GM23338 (cell line): ENCODE results near the gene AGPS. TPM values are rescaled to one million over a fixed set of nuclear protein-coding genes. Genes with fewer than 3 reads are reported as not detected.
A peak's percentile ranks its signal among the peaks of the same experiment; 100 is the strongest.

Experiments
- ATAC-seq: fragments of 200-7000 bp; cut with Tn5 transposase; 3 replicates; pipeline ENCODE4 v1.9.1; 2020
- DNase-seq: peaks from one replicate; pipeline ENCODE4 v3.0.0-alpha.2; 2015; ENCODE audit warnings: low spot score
- H2AFZ ChIP-seq: fragments of 200-600 bp; sonication (generic); 2 replicates; pipeline ENCODE4 v1.8.0; 2016; ENCODE audit warnings: antibody characterized with exemption, mild to moderate bottlenecking, moderate library complexity
- H3F3A ChIP-seq: fragments of 200-600 bp; sonication (generic); replicated peaks from 2 replicates; pipeline ENCODE4 v1.8.0; 2017; ENCODE audit warnings: antibody characterized with exemption, mixed run types, low read depth
- H3K27ac ChIP-seq: fragments of 200-600 bp; sonication (generic); 2 replicates; pipeline ENCODE4 v1.6.1; 2016; ENCODE audit warnings: low read depth
- H3K27me3 ChIP-seq: fragments of 200-600 bp; sonication (generic); 2 replicates; pipeline ENCODE4 v1.8.0; 2016; ENCODE audit warnings: mild to moderate bottlenecking, mixed run types, moderate library complexity; ENCODE audit not compliant: insufficient read depth
- H3K36me3 ChIP-seq: fragments of 200-600 bp; sonication (generic); 2 replicates; pipeline ENCODE4 v1.8.0; 2016; ENCODE audit warnings: mild to moderate bottlenecking; ENCODE audit not compliant: insufficient read depth
- H3K4me1 ChIP-seq: fragments of 200-600 bp; sonication (generic); 2 replicates; pipeline ENCODE4 v1.8.0; 2016; ENCODE audit warnings: mild to moderate bottlenecking, moderate library complexity; ENCODE audit not compliant: insufficient read depth
- H3K4me2 ChIP-seq: fragments of 200-600 bp; sonication (generic); 2 replicates; pipeline ENCODE4 v1.7.1; 2017; ENCODE audit warnings: mixed run types
- H3K4me3 ChIP-seq: fragments of 200-600 bp; sonication (generic); 2 replicates; pipeline ENCODE4 v1.6.1; 2016; ENCODE audit warnings: mixed run types
- H3K79me2 ChIP-seq: fragments of 200-600 bp; sonication (generic); replicated peaks from 2 replicates; pipeline ENCODE4 v1.8.0; 2017; ENCODE audit warnings: mild to moderate bottlenecking; ENCODE audit not compliant: insufficient read depth
- H3K9me2 ChIP-seq: fragments of 200-600 bp; sonication (generic); 2 replicates; pipeline ENCODE4 v1.8.0; 2017; ENCODE audit not compliant: insufficient read depth
- H4K20me1 ChIP-seq: fragments of 200-600 bp; sonication (generic); replicated peaks from 2 replicates; pipeline ENCODE4 v1.8.0; 2017; ENCODE audit warnings: mild to moderate bottlenecking; ENCODE audit not compliant: insufficient read depth
- H3K27ac Mint-ChIP-seq: 2 replicates; pipeline ENCODE4 v1.8.0; 2020; ENCODE audit warnings: inconsistent platforms, mild to moderate bottlenecking, moderate library complexity, mixed read lengths
- H3K27me3 Mint-ChIP-seq: 3 replicates; pipeline ENCODE4 v1.8.0; 2022; ENCODE audit warnings: low read depth, mild to moderate bottlenecking, moderate library complexity, mixed read lengths, inconsistent platforms; ENCODE audit not compliant: insufficient read depth, poor library complexity
- H3K36me3 Mint-ChIP-seq: 3 replicates; pipeline ENCODE4 v1.8.0; 2021; ENCODE audit warnings: low read depth, mild to moderate bottlenecking, inconsistent platforms, moderate library complexity, mixed read lengths
- H3K4me1 Mint-ChIP-seq: 3 replicates; pipeline ENCODE4 v1.8.0; 2020; ENCODE audit warnings: mild to moderate bottlenecking, inconsistent platforms, mixed read lengths
- H3K4me3 Mint-ChIP-seq: 3 replicates; pipeline ENCODE4 v1.8.0; 2021; ENCODE audit warnings: moderate library complexity, mild to moderate bottlenecking, inconsistent platforms, mixed read lengths
- H3K9me3 Mint-ChIP-seq: 3 replicates; pipeline ENCODE4 v1.8.0; 2020; ENCODE audit warnings: moderate library complexity, mild to moderate bottlenecking, inconsistent platforms, mixed read lengths
- CREB1 ChIP-seq: fragments of 250-450 bp; sonication (Bioruptor Pico); IDR thresholded peaks from 2 replicates; pipeline ENCODE4 v1.5.0; 2020; ENCODE audit warnings: low read depth, mild to moderate bottlenecking, moderate library complexity
- ETS1 ChIP-seq: IDR thresholded peaks from 2 replicates; pipeline ENCODE4 v1.6.1; 2016; ENCODE audit warnings: antibody characterized with exemption
- EZH2 ChIP-seq: fragments of 200-600 bp; sonication (generic); IDR thresholded peaks from one replicate; pipeline ENCODE4 v1.8.0; 2017; ENCODE audit warnings: antibody characterized with exemption, mild to moderate bottlenecking, low read depth; ENCODE audit not compliant: unreplicated experiment
- JUNB ChIP-seq: IDR thresholded peaks from one replicate; pipeline ENCODE4 v1.6.1; 2016; ENCODE audit warnings: antibody characterized with exemption; ENCODE audit not compliant: unreplicated experiment
- POLR2AphosphoS5 ChIP-seq: IDR thresholded peaks from 2 replicates; pipeline ENCODE4 v1.6.1; 2016; ENCODE audit warnings: antibody characterized with exemption, low read depth
- ZNF462 ChIP-seq: fragments of 250-450 bp; sonication (Bioruptor Pico); IDR thresholded peaks from 2 replicates; pipeline ENCODE4 v1.5.0; 2020; ENCODE audit warnings: mild to moderate bottlenecking, moderate library complexity
- polyA plus RNA-seq: library from polyadenylated mRNA; unstranded; fragments of >200 nt; fragmentation: Nextera tagmentation; extraction: Ambion mirVana; gene quantifications from 2 replicates; pipeline ENCODE4 v1.2.1, GENCODE V29; 2016
- total RNA-seq: library from RNA; depleted of rRNA; stranded (reverse); fragments of >200 nt; shearing (Covaris generic); gene quantifications from 2 replicates; pipeline ENCODE4 v1.2.3, GENCODE V29; 2014

AGPS gene
- total and polyA plus RNA-seq, 2 experiments from 2014 or later: 14.6 to 73.2 TPM

- no peak for TF ChIP-seq JUNB
- no peak for TF ChIP-seq ZNF462 (CRISPR knock-in tag)
- TF ChIP-seq POLR2AphosphoS5: no peak
- TF ChIP-seq ETS1: no peak; the same call in 1 of the 2 replicates
- no peak for TF ChIP-seq CREB1 (CRISPR knock-in tag)
- no peak for TF ChIP-seq EZH2
- H2AFZ ChIP-seq: peak overlapping the region; percentile 89
- H3K36me3 ChIP-seq: no peaks in the 10 kb centered on the region
- peaks cover 11% of the 10 kb centered on the region for H3K9me3 Mint-ChIP-seq
- H3K27me3 ChIP-seq: no peaks in the 10 kb centered on the region
- H3K4me3 Mint-ChIP-seq: peak overlapping the region; percentile 97
- H3K4me1 Mint-ChIP-seq: no peaks in the 10 kb centered on the region
- 0 out of 2 replicates have a peak, but pooled peaks cover 9% of the 10 kb centered on the region for H3K9me2 ChIP-seq
- peak overlapping the region; percentile 78 for H3K4me3 ChIP-seq
- H3K27ac ChIP-seq: peak overlapping the region; percentile 97; the same call in 1 of the 2 replicates
- H3K4me2 ChIP-seq: peak overlapping the region; percentile 85
- no peak; the same call in 2 of the 3 replicates for ATAC-seq
- peak overlapping the region; percentile 100 for H3K27ac Mint-ChIP-seq
- H3K4me1 ChIP-seq: no peaks in the 10 kb centered on the region
- H3K27me3 Mint-ChIP-seq: peaks cover 10% of the 10 kb centered on the region
- peak; percentile 16 for DNase-seq
- H3F3A ChIP-seq: no peaks in the 10 kb centered on the region
- peaks cover 3% of the 10 kb centered on the region; the same call in 1 of the 3 replicates for H3K36me3 Mint-ChIP-seq
- no peaks in the 10 kb centered on the region for H4K20me1 ChIP-seq
- no peaks in the 10 kb centered on the region for H3K79me2 ChIP-seq
Measured at GRCh38 chr2:177553176-177553884, 160.8 kb downstream of the AGPS start.
